Hippocampal formation (tissue), 2 donors: Measurements from ENCODE around the gene CST6.
"Not testable (repeated sequence)": the region's sequence is repeated elsewhere in the genome, so short reads cannot be mapped to it uniquely, and the experiment has no call there.

ENCODE experiments used
- DNase-seq, 2 donors: peaks; one replicate each; lab custom pipeline; 2025; lab: John Stamatoyannopoulos, UW

Gene CST6

GRCh38 chr11:65983589-65983987 lies 28.2 kb upstream of the CST6 start:
- DNase-seq: no peak

- no peak for DNase-seq
Measured at GRCh38 chr11:65987336-65987735, 24.5 kb upstream of the CST6 start.

GRCh38 chr11:65988791-65989592 lies 22.8 kb upstream of the CST6 start:
- DNase-seq: peak; percentile 88 to 95

- no peak for DNase-seq
Measured at GRCh38 chr11:65992056-65992455, 19.8 kb upstream of the CST6 start.

- no peak for DNase-seq
Measured at GRCh38 chr11:65997286-65997685, 14.5 kb upstream of the CST6 start.

GRCh38 chr11:66001942-66002647 lies 9.7 kb upstream of the CST6 start, which contains the start of the genes BANF1 and EIF1AD:
TSS of gene BANF1 (plus strand) at chr11:66002503. CDS start at chr11:66003251, 748 bp downstream.
TSS of gene EIF1AD (minus strand) at chr11:66002157. CDS start at chr11:66000389, 1,768 bp downstream.
- peak; percentile 97 to 98 for DNase-seq

- DNase-seq: peak in 1 of 2 donors; percentile 59
Measured at GRCh38 chr11:66002648-66003225, 9.1 kb upstream of the CST6 start.

- no peak for DNase-seq
Measured at GRCh38 chr11:66003291-66003690, 8.5 kb upstream of the CST6 start.

- DNase-seq: no peak
Measured at GRCh38 chr11:66004186-66004585, 7.6 kb upstream of the CST6 start.

GRCh38 chr11:66006134-66006890 lies 5.5 kb upstream of the CST6 start:
- DNase-seq: no peak

GRCh38 chr11:66006891-66007176 lies 5.0 kb upstream of the CST6 start:
- DNase-seq: no peak

GRCh38 chr11:66007201-66007634 lies 4.6 kb upstream of the CST6 start:
- DNase-seq: no peak

GRCh38 chr11:66008095-66008467 lies 3.7 kb upstream of the CST6 start:
- DNase-seq: no peak

GRCh38 chr11:66008468-66009101 lies 3.2 kb upstream of the CST6 start:
- DNase-seq: no peak

- DNase-seq: not testable (repeated sequence)
Measured at GRCh38 chr11:66010036-66010435, 1.8 kb upstream of the CST6 start.

GRCh38 chr11:66011239-66011784 lies 496 bp upstream of the CST6 start:
- no peak for DNase-seq

- DNase-seq: no peak
Measured at GRCh38 chr11:66012371-66012945, 650 bp downstream of the CST6 start.

GRCh38 chr11:66012946-66013761 lies 1.3 kb downstream of the CST6 start:
- no peak for DNase-seq

- DNase-seq: no peak
Measured at GRCh38 chr11:66013762-66014100, 1.9 kb downstream of the CST6 start.

GRCh38 chr11:66014804-66015453 lies 3.1 kb downstream of the CST6 start:
- DNase-seq: no peak
